GM12892 (cell line): ENCODE results near the gene TOP3A.

Experiments
- DNase-seq: peaks from one replicate; pipeline ENCODE4 v3.0.0; 2011; ENCODE audit not compliant: insufficient read length
- FAIRE-seq: peaks from 2 replicates; lab custom pipeline; 2011; peaks lifted over from hg19 to GRCh38; lab: Jason Lieb, UNC
- POLR2A ChIP-seq: IDR thresholded peaks from 2 replicates; pipeline ENCODE4 v1.6.1; 2011; ENCODE audit warnings: low read depth, low read length, control low read depth
- POLR2AphosphoS5 ChIP-seq: IDR thresholded peaks from 2 replicates; pipeline ENCODE4 v1.6.1; 2011; ENCODE audit warnings: low read depth, low read length, control low read depth
- TAF1 ChIP-seq: IDR thresholded peaks from 2 replicates; pipeline ENCODE4 v1.6.1; 2011; ENCODE audit warnings: low read depth, mild to moderate bottlenecking, control low read depth, low read length, borderline replicate concordance

TOP3A gene

GRCh38 chr17:18248300-18248731 lies 66.5 kb downstream of the TOP3A start:
- no peak for TF ChIP-seq POLR2AphosphoS5
- TF ChIP-seq POLR2A: no peak
- no peak for TF ChIP-seq TAF1

GRCh38 chr17:18247613-18248001 lies 67.2 kb downstream of the TOP3A start:
- TF ChIP-seq POLR2A: no peak
- no peak for DNase-seq
- peak; percentile 9 for FAIRE-seq

More at GRCh38 chr17:18248300-18248731, 66.5 kb downstream of the TOP3A start:
- DNase-seq: peak; percentile 91
- FAIRE-seq: peak; percentile 94

GRCh38 chr17:18246880-18247612 lies 67.7 kb downstream of the TOP3A start:
- TF ChIP-seq TAF1: no peak
- no peak for TF ChIP-seq POLR2A
- TF ChIP-seq POLR2AphosphoS5: no peak
- FAIRE-seq: no peak

GRCh38 chr17:18246109-18246725 lies 68.6 kb downstream of the TOP3A start:
- TF ChIP-seq TAF1 (no peak), POLR2AphosphoS5 (no peak), POLR2A (no peak)
- no peak for FAIRE-seq

More at GRCh38 chr17:18246880-18247612, 67.7 kb downstream of the TOP3A start:
- DNase-seq: peak; percentile 67

GRCh38 chr17:18245038-18245776 lies 69.6 kb downstream of the TOP3A start:
- no peak for DNase-seq
- FAIRE-seq: no peak
- TF ChIP-seq POLR2A: no peak
- no peak for TF ChIP-seq POLR2AphosphoS5
- no peak for TF ChIP-seq TAF1

More at GRCh38 chr17:18246109-18246725, 68.6 kb downstream of the TOP3A start:
- DNase-seq: no peak

- DNase-seq (no peak), FAIRE-seq (peak; percentile 54)
- no peak for TF ChIP-seq TAF1
- TF ChIP-seq POLR2AphosphoS5: no peak
- no peak for TF ChIP-seq POLR2A
Observed at GRCh38 chr17:18241229-18241871, 73.4 kb downstream of the TOP3A start.

- no peak for FAIRE-seq
- TF ChIP-seq TAF1: no peak
- no peak for TF ChIP-seq POLR2A
- no peak for TF ChIP-seq POLR2AphosphoS5
- no peak for DNase-seq
Observed at GRCh38 chr17:18240449-18240848, 74.3 kb downstream of the TOP3A start.

GRCh38 chr17:18238299-18238698 lies 76.5 kb downstream of the TOP3A start:
- TF ChIP-seq TAF1 (no peak), POLR2A (no peak), POLR2AphosphoS5 (no peak)
- no peak for DNase-seq
- FAIRE-seq: no peak

- TF ChIP-seq POLR2A: no peak
- TF ChIP-seq TAF1: no peak
- no peak for TF ChIP-seq POLR2AphosphoS5
- FAIRE-seq: no peak
Observed at GRCh38 chr17:18237461-18237860, 77.3 kb downstream of the TOP3A start.

GRCh38 chr17:18236494-18236893 lies 78.3 kb downstream of the TOP3A start:
- no peak for TF ChIP-seq POLR2AphosphoS5
- TF ChIP-seq TAF1: no peak
- no peak for TF ChIP-seq POLR2A
- FAIRE-seq (no peak), DNase-seq (no peak)

More at GRCh38 chr17:18237461-18237860, 77.3 kb downstream of the TOP3A start:
- no peak for DNase-seq

GRCh38 chr17:18235743-18236256 lies 79.0 kb downstream of the TOP3A start:
- TF ChIP-seq POLR2A (no peak), POLR2AphosphoS5 (no peak), TAF1 (no peak)
- no peak for DNase-seq
- no peak for FAIRE-seq
